Coronary artery (tissue), 2 donors: ENCODE results near the gene TIAM2.

Experiments
- DNase-seq: peaks from one replicate; pipeline ENCODE4 v3.0.0-alpha.2; 2017; ENCODE audit warnings: low spot score
- H3K27ac ChIP-seq, 2 donors: fragments of 200-600 bp; sonication (generic); one replicate each; pipeline ENCODE4 v1.5.1; 2016 to 2019
- H3K4me3 ChIP-seq: fragments of 200-600 bp; sonication (generic); 2 replicates; pipeline ENCODE4 v1.5.1; 2016; ENCODE audit warnings: mild to moderate bottlenecking, moderate library complexity
- TF ChIP-seq, protein P1 (sequence below): fragments of 200-600 bp; sonication (generic); IDR thresholded peaks from one replicate; pipeline ENCODE4 v1.5.1; 2019; ENCODE audit warnings: antibody characterized with exemption

The TIAM2 gene

DNA sequence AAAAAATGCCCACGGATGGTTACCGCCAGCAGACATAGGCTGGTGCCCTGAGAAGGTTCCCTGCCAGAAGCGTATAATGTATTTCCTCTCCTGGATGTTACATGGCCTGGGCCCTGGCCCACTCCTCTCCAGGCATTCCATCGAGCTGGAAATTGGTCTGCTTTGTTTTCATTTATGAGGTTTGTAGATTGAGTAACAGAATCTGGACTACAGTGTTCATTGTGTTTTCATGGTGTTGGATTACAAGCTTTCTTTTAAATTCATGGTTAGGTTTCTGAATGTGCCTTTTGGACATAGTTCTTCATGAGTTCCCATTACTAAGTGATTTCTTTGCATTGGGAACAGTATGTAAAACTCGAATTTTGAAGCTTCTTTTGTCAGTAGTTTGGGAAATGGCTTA, 6.4 kb downstream of the TIAM2 start:
- no peak for DNase-seq
- no peak overlapping the region for H3K27ac ChIP-seq
- TF ChIP-seq, protein P1, sequence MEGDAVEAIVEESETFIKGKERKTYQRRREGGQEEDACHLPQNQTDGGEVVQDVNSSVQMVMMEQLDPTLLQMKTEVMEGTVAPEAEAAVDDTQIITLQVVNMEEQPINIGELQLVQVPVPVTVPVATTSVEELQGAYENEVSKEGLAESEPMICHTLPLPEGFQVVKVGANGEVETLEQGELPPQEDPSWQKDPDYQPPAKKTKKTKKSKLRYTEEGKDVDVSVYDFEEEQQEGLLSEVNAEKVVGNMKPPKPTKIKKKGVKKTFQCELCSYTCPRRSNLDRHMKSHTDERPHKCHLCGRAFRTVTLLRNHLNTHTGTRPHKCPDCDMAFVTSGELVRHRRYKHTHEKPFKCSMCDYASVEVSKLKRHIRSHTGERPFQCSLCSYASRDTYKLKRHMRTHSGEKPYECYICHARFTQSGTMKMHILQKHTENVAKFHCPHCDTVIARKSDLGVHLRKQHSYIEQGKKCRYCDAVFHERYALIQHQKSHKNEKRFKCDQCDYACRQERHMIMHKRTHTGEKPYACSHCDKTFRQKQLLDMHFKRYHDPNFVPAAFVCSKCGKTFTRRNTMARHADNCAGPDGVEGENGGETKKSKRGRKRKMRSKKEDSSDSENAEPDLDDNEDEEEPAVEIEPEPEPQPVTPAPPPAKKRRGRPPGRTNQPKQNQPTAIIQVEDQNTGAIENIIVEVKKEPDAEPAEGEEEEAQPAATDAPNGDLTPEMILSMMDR: no peak
- no peak overlapping the region for H3K4me3 ChIP-seq

DNA sequence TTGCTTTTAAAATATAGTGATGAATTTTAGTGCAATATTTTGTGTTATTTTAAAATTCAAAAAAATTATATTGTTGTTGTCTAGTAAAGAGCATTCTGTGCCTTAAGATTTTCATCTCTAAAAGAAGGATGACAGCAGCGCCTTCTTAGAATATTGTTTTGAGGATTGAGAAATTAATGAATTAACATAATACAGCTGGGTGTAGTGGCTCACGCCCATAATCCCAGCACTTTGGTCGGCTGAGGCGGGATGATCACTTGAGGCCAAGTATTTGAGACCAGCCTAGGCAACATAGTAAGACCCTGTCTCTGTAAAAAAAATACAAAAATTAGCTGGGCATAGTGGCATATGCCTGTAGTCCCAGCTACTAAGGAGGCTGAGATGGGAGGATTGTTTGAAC, 6.8 kb downstream of the TIAM2 start:
- H3K27ac ChIP-seq: no peak overlapping the region
- H3K4me3 ChIP-seq: no peak overlapping the region
- TF ChIP-seq, protein P1: no peak
- DNase-seq: no peak

GRCh38 chr6:155003476-155003875, 8.4 kb downstream of the TIAM2 start:
- Histone ChIP-seq H3K27ac (no peak overlapping the region), H3K4me3 (no peak overlapping the region)
- TF ChIP-seq, protein P1: no peak
- DNase-seq: no peak

DNA sequence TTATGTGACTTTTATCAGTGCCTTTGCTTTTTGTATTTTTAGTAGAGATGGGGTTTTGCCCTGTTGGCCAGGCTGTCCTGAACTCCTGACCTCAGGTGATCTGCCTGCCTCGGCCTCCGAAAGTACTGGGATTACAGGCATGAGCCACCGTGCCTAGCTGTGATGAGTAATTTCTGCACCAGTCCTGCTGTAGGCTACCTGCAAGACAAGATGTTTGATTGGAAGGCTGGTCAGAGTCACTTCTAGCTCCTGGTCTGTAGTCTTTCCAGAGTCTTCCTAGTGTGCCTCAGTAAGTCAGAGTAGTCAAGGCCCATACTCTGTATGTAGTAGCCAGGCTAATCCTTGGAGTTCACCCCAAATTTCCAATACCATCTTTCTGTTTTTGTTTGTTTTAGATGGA, 8.9 kb downstream of the TIAM2 start:
- TF ChIP-seq, protein P1: no peak

GRCh38 chr6:155004576-155005372, 9.7 kb downstream of the TIAM2 start:
- H3K4me3 ChIP-seq: no peak overlapping the region
- TF ChIP-seq, protein P1: no peak
- DNase-seq: no peak
- H3K27ac ChIP-seq: no peak overlapping the region

More for the DNA sequence above, 8.9 kb downstream of the TIAM2 start:
- no peak for DNase-seq
- H3K4me3 ChIP-seq: no peak overlapping the region
- no peak overlapping the region for H3K27ac ChIP-seq

GRCh38 chr6:155008625-155009024, 13.5 kb downstream of the TIAM2 start:
- no peak for DNase-seq

More at GRCh38 chr6:155008625-155009024, 13.5 kb downstream of the TIAM2 start:
- Histone ChIP-seq H3K27ac (no peak overlapping the region), H3K4me3 (no peak overlapping the region)
- TF ChIP-seq, protein P1: no peak
